Measurements from ENCODE around the gene PDE11A. TPM values are rescaled to one million over a fixed set of nuclear protein-coding genes. Genes with fewer than 3 reads are reported as not detected.

PDE11A gene
- total RNA-seq, 1 experiment from 2014 or later, result 0.13 TPM

GRCh38 chr2:177714704-177715103 lies 357.9 kb downstream of the PDE11A start:
- no peak overlapping the region for H2BK120ac ChIP-seq (ENCODE audit: low read depth, low read length, poor library complexity, severe bottlenecking)
- no peak overlapping the region for H3K18ac ChIP-seq (ENCODE audit: insufficient read length, low read depth, low read length)
- no peaks in the 10 kb centered on the region for H3K79me2 ChIP-seq (ENCODE audit: insufficient read depth, low read length)
- H3K4me2 ChIP-seq (ENCODE audit: insufficient read depth, insufficient read length, low read length), result no peak overlapping the region
- H3K23ac ChIP-seq (ENCODE audit: insufficient read length, low read depth, low read length), result no peak overlapping the region
- no peak overlapping the region for H2BK5ac ChIP-seq (ENCODE audit: insufficient read length, low read length)
- H4K5ac ChIP-seq (ENCODE audit: insufficient read length, low read depth, low read length), result no peak overlapping the region
- no peaks in the 10 kb centered on the region; the same call in 1 of the 2 replicates for H3K27me3 ChIP-seq (ENCODE audit: insufficient read depth, low read length)
- WGBS (ENCODE audit: extremely low coverage, insufficient read length, low lambda C conversion rate), result no CpG with 5 or more reads among the region's 3 CpGs
- H2AK5ac ChIP-seq (ENCODE audit: insufficient read length, low read length), result no peak overlapping the region
- H4K20me1 ChIP-seq (ENCODE audit: control insufficient read depth, insufficient read depth, insufficient read length), result no peaks in the 10 kb centered on the region
- no peak for DNase-seq
- H4K8ac ChIP-seq (replicated peaks; ENCODE audit: insufficient read length, low read depth, low read length), result no peak overlapping the region
- no peak overlapping the region for H3K9ac ChIP-seq (ENCODE audit: extremely low read depth, insufficient read length, low read length)
- H3K27ac Mint-ChIP-seq, result no peak overlapping the region
- no peak overlapping the region for H2BK15ac ChIP-seq (ENCODE audit: low read depth, low read length)
- H3K4ac ChIP-seq (ENCODE audit: low read depth, low read length), result no peak overlapping the region
- H2BK12ac ChIP-seq (ENCODE audit: insufficient read length, low read depth, low read length), result no peak overlapping the region
- no peak overlapping the region for H2AFZ ChIP-seq (ENCODE audit: low read length)
- H3K14ac ChIP-seq (ENCODE audit: insufficient read depth, low read length), result no peak overlapping the region
- no peak overlapping the region for H3K27ac ChIP-seq (ENCODE audit: insufficient read length, low read depth, low read length)
- no peak overlapping the region for H3K4me3 Mint-ChIP-seq
- H3K4me1 ChIP-seq (ENCODE audit: insufficient read depth, low read length), result no peaks in the 10 kb centered on the region; the same call in 1 of the 2 replicates
- no peaks in the 10 kb centered on the region for H3K9me3 Mint-ChIP-seq
- H2BK20ac ChIP-seq (ENCODE audit: low read depth, low read length, poor library complexity, severe bottlenecking), result no peak overlapping the region
- H3K27me3 Mint-ChIP-seq (ENCODE audit: low read depth), result peaks cover 30% of the 10 kb centered on the region
- H3K36me3 Mint-ChIP-seq (ENCODE audit: insufficient read depth in 1 of 3, low read depth in 3 of 3), result no peaks in the 10 kb centered on the region
- no peak overlapping the region for H3K56ac ChIP-seq (ENCODE audit: insufficient read length, low read depth, low read length)
- no peaks in the 10 kb centered on the region for H3K79me1 ChIP-seq (ENCODE audit: insufficient read depth, low read depth, low read length, poor library complexity, severe bottlenecking)
- no peaks in the 10 kb centered on the region for H3K23me2 ChIP-seq (ENCODE audit: insufficient read length, low read depth, low read length, poor library complexity, severe bottlenecking)
- H3T11ph ChIP-seq (ENCODE audit: low read length), result no peak overlapping the region
- peaks cover 4 to 8% of the 10 kb centered on the region in 2 experiments; a peak in 2 of 4 replicates for H3K4me1 Mint-ChIP-seq
- TF ChIP-seq, protein P1, sequence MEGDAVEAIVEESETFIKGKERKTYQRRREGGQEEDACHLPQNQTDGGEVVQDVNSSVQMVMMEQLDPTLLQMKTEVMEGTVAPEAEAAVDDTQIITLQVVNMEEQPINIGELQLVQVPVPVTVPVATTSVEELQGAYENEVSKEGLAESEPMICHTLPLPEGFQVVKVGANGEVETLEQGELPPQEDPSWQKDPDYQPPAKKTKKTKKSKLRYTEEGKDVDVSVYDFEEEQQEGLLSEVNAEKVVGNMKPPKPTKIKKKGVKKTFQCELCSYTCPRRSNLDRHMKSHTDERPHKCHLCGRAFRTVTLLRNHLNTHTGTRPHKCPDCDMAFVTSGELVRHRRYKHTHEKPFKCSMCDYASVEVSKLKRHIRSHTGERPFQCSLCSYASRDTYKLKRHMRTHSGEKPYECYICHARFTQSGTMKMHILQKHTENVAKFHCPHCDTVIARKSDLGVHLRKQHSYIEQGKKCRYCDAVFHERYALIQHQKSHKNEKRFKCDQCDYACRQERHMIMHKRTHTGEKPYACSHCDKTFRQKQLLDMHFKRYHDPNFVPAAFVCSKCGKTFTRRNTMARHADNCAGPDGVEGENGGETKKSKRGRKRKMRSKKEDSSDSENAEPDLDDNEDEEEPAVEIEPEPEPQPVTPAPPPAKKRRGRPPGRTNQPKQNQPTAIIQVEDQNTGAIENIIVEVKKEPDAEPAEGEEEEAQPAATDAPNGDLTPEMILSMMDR (conservative IDR thresholded peaks at IDR 0.05), result no peak
- no peaks in the 10 kb centered on the region for H3K9me3 ChIP-seq (ENCODE audit: control insufficient read depth, low read depth, low read length)
- H4K91ac ChIP-seq (ENCODE audit: insufficient read length, low read depth, low read length), result no peak overlapping the region
